Upper lobe of left lung (tissue), 6 donors: Measurements from ENCODE around the gene PLVAP. TPM values are rescaled to one million over a fixed set of nuclear protein-coding genes. Genes with fewer than 3 reads are reported as not detected.

ENCODE experiments used
- ATAC-seq, 2 donors: fragments of 200-7000 bp; cut with Tn5 transposase; one replicate each; pipeline ENCODE4 v1.9.1; 2022; ENCODE audit warnings: mild to moderate bottlenecking in 2 of 2, moderate library complexity in 2 of 2; ENCODE audit not compliant: low FRiP score in 2 of 2
- DNase-seq, 2 donors: peaks; one replicate each; pipeline ENCODE4 v3.0.0-alpha.2; 2019 to 2020
- H3K27ac ChIP-seq, 4 donors: fragments of 200-600 bp; sonication (generic); one replicate each; pipeline ENCODE4 v1.5.1; 2016 to 2019
- H3K27me3 ChIP-seq, 4 donors: fragments of 200-600 bp; sonication (generic); one replicate each; pipeline ENCODE4 v1.5.1; 2017 to 2019
- H3K36me3 ChIP-seq, 4 donors: fragments of 200-600 bp; sonication (generic); one replicate each; pipeline ENCODE4 v1.5.1; 2016 to 2019
- H3K4me1 ChIP-seq, 4 donors: fragments of 200-600 bp; sonication (generic); one replicate each; pipeline ENCODE4 v1.5.1; 2018 to 2019
- H3K4me3 ChIP-seq, 4 donors: fragments of 200-600 bp; sonication (generic); one replicate each; pipeline ENCODE4 v1.5.1; 2017 to 2019; ENCODE audit warnings: mild to moderate bottlenecking in 2 of 4, moderate library complexity in 1 of 4
- H3K9me3 ChIP-seq, 4 donors: fragments of 200-600 bp; sonication (generic); one replicate each; pipeline ENCODE4 v1.5.1; 2018 to 2019
- CTCF ChIP-seq, 6 experiments: fragments of 450-650 bp in 4 of 6; fragments of 200-600 bp in 2 of 6; sonication (generic) in 2 of 6; IDR thresholded peaks; one replicate each; pipeline ENCODE4 v1.5.1; 2016 to 2019; ENCODE audit warnings: antibody characterized with exemption in 6 of 6
- EP300 ChIP-seq, 4 donors: sonication (generic); formaldehyde crosslinking; IDR thresholded peaks; one replicate each; pipeline ENCODE4 v1.5.1; 2017; ENCODE audit warnings: antibody characterized with exemption in 4 of 4, control low read depth in 2 of 4
- POLR2A ChIP-seq, 4 donors: fragments of 450-650 bp; IDR thresholded peaks; one replicate each; pipeline ENCODE4 v1.5.1; 2016 to 2017; ENCODE audit warnings: antibody characterized with exemption in 4 of 4, mild to moderate bottlenecking in 2 of 4
- POLR2AphosphoS5 ChIP-seq, 2 donors: sonication (generic); formaldehyde crosslinking; IDR thresholded peaks; one replicate each; pipeline ENCODE4 v1.5.1; 2017; ENCODE audit warnings: antibody characterized with exemption in 2 of 2
- WGBS, 2 donors: methylation state at CpG; one replicate each; pipeline ENCODE4 v1.1.5; 2017 to 2018; 5-methylcytosine and 5-hydroxymethylcytosine counted together
- total RNA-seq, 6 donors: library from RNA; depleted of rRNA in 4 of 6; stranded (reverse); fragments of >200 nt in 4 of 6; gene quantifications; one replicate each; pipeline versions ENCODE4 v1.1.0 to v1.2.1, GENCODE V29; 2016 to 2021
- donor health status: DM: no; HTN: no; CAD: no; lungs with moderate emphysema.
- donor health status: DM: no; HTN: yes; CAD: no; lungs with severe emphysema.

The PLVAP gene
- total RNA-seq, 6 donors from 2014 or later: 1.0 to 103 (median 6.9) TPM

GRCh38 chr19:17323964-17324332 lies 53.2 kb downstream of the PLVAP start:
- WGBS, 2 donors: 60 to 61% methylated on average over 1 to 7 of the region's 7 CpGs
- DNase-seq (no peak), ATAC-seq (no peak)
- peaks cover 0 to 5% (median under 1%) of the 10 kb centered on the region in 4 donors for H3K27me3 ChIP-seq
- H3K27ac ChIP-seq: peak overlapping the region in 2 of 4 donors; percentile 12 to 50
- H3K9me3 ChIP-seq: no peaks in the 10 kb centered on the region
- H3K4me1 ChIP-seq: peaks cover 7 to 20% (median 9%) of the 10 kb centered on the region in 4 donors
- peak overlapping the region in 1 of 4 donors; percentile 25 for H3K4me3 ChIP-seq
- TF ChIP-seq POLR2A (IDR thresholded peaks at IDR 0.05) (no peak), POLR2AphosphoS5 (IDR thresholded peaks at IDR 0.05) (no peak), EP300 (IDR thresholded peaks at IDR 0.05) (no peak), CTCF (IDR thresholded peaks at IDR 0.05) (no peak)
- H3K36me3 ChIP-seq: peaks cover 12 to 34% (median 28%) of the 10 kb centered on the region in 4 donors

- peak in 1 of 2 donors; percentile 85 for DNase-seq
- TF ChIP-seq CTCF (IDR thresholded peaks at IDR 0.05) (no peak), POLR2A (IDR thresholded peaks at IDR 0.05) (no peak), POLR2AphosphoS5 (IDR thresholded peaks at IDR 0.05) (no peak), EP300 (IDR thresholded peaks at IDR 0.05) (no peak)
Observed at GRCh38 chr19:17323300-17323963, 53.7 kb downstream of the PLVAP start.

GRCh38 chr19:17322854-17323253 lies 54.3 kb downstream of the PLVAP start:
- WGBS, 2 donors: 83 to 84% methylated on average over 10 of the region's 10 CpGs
- no peak for TF ChIP-seq POLR2A (IDR thresholded peaks at IDR 0.05)
- no peak for TF ChIP-seq POLR2AphosphoS5 (IDR thresholded peaks at IDR 0.05)
- TF ChIP-seq EP300 (IDR thresholded peaks at IDR 0.05): no peak
- TF ChIP-seq CTCF (IDR thresholded peaks at IDR 0.05): no peak
- Histone ChIP-seq H3K9me3 (no peaks in the 10 kb centered on the region), H3K4me3 (no peak overlapping the region), H3K27ac (no peak overlapping the region), H3K27me3 (no peaks in the 10 kb centered on the region), H3K36me3 (peaks cover 12 to 40% (median 28%) of the 10 kb centered on the region in 4 donors), H3K4me1 (peaks cover 0 to 10% (median under 1%) of the 10 kb centered on the region in 4 donors)
- DNase-seq (no peak), ATAC-seq (no peak)

More at GRCh38 chr19:17323300-17323963, 53.7 kb downstream of the PLVAP start:
- Histone ChIP-seq H3K36me3 (peaks cover 12 to 38% (median 28%) of the 10 kb centered on the region in 4 donors), H3K4me1 (peaks cover 3 to 15% (median 6%) of the 10 kb centered on the region in 4 donors), H3K27me3 (peaks cover 0 to under 1% (median 0%) of the 10 kb centered on the region in 4 donors), H3K27ac (peak overlapping the region in 2 of 4 donors; percentile 12 to 50), H3K9me3 (no peaks in the 10 kb centered on the region), H3K4me3 (peak overlapping the region in 1 of 4 donors; percentile 25)
- WGBS, 2 donors: 42 to 71% methylated on average over 16 to 38 of the region's 56 CpGs
- no peak for ATAC-seq

- DNase-seq: peak in 1 of 2 donors; percentile 64
Observed at GRCh38 chr19:17321655-17322489, 55.3 kb downstream of the PLVAP start.

More at GRCh38 chr19:17321655-17322489, 55.3 kb downstream of the PLVAP start:
- WGBS, 2 donors: 91 to 99% methylated on average over 9 to 12 of the region's 19 CpGs
- H3K27me3 ChIP-seq: no peaks in the 10 kb centered on the region
- ATAC-seq: peak in 1 of 2 donors; percentile 52
- H3K4me1 ChIP-seq: peaks cover 0 to 10% (median 0%) of the 10 kb centered on the region in 4 donors
- no peak overlapping the region for H3K4me3 ChIP-seq
- H3K36me3 ChIP-seq: peaks cover 12 to 45% (median 29%) of the 10 kb centered on the region in 4 donors
- TF ChIP-seq POLR2A (IDR thresholded peaks at IDR 0.05) (no peak), CTCF (IDR thresholded peaks at IDR 0.05) (no peak), EP300 (IDR thresholded peaks at IDR 0.05) (no peak), POLR2AphosphoS5 (IDR thresholded peaks at IDR 0.05) (no peak)
- no peaks in the 10 kb centered on the region for H3K9me3 ChIP-seq
- no peak overlapping the region for H3K27ac ChIP-seq
